H1 (cell line): Measurements from ENCODE around the gene ATP6V0A4. TPM values are rescaled to one million over a fixed set of nuclear protein-coding genes. Genes with fewer than 3 reads are reported as not detected.

ENCODE experiments used
- CTCF ChIA-PET: fragments of 300-600 bp; sonication (Branson Sonifier 250); formaldehyde crosslinking; loops from one replicate; lab custom pipeline; 2021; ENCODE audit not compliant: partially characterized antibody; lab: Charles Lee
- POLR2A ChIA-PET: fragments of 300-600 bp; sonication (Branson Sonifier 250); formaldehyde crosslinking; loops from one replicate; lab custom pipeline; 2021; ENCODE audit warnings: inconsistent platforms; ENCODE audit not compliant: partially characterized antibody; lab: Charles Lee
- DNase-seq, 2 experiments: peaks; one replicate each; pipeline versions ENCODE4 v3.0.0 to v3.0.0-alpha.2; 2010 to 2022; ENCODE audit warnings: low spot score in 2 of 2, low read depth in 1 of 2, mixed read lengths in 1 of 2
- FAIRE-seq: peaks from 2 replicates; lab custom pipeline; 2011; peaks lifted over from hg19 to GRCh38; lab: Jason Lieb, UNC
- H2AFZ ChIP-seq: 2 replicates; pipeline ENCODE4 v1.8.1; 2012; ENCODE audit warnings: low read length, inconsistent platforms
- H2AK5ac ChIP-seq: 2 replicates; pipeline ENCODE4 v1.6.1; 2013; ENCODE audit warnings: low read depth, low read length
- H2BK120ac ChIP-seq: replicated peaks from 2 replicates; pipeline ENCODE3; 2013; ENCODE audit warnings: low read depth, low read length, inconsistent platforms
- H2BK12ac ChIP-seq: 2 replicates; pipeline ENCODE4 v1.6.1; 2013; ENCODE audit warnings: low read depth, low read length
- H2BK15ac ChIP-seq: 2 replicates; pipeline ENCODE4 v1.6.1; 2013; ENCODE audit warnings: low read length
- H2BK20ac ChIP-seq: 2 replicates; pipeline ENCODE4 v1.6.1; 2013; ENCODE audit warnings: low read length
- H2BK5ac ChIP-seq: 2 replicates; pipeline ENCODE4 v1.6.1; 2013; ENCODE audit warnings: low read depth, low read length
- H3K14ac ChIP-seq: 2 replicates; pipeline ENCODE4 v1.6.1; 2013; ENCODE audit warnings: inconsistent platforms; ENCODE audit not compliant: insufficient read length
- H3K18ac ChIP-seq: 2 replicates; pipeline ENCODE4 v1.6.1; 2013; ENCODE audit warnings: low read length; ENCODE audit errors: extremely low read depth
- H3K23ac ChIP-seq: 2 replicates; pipeline ENCODE4 v1.6.1; 2013; ENCODE audit warnings: inconsistent platforms; ENCODE audit not compliant: insufficient read length
- H3K23me2 ChIP-seq: 2 replicates; pipeline ENCODE4 v1.6.1; 2013; ENCODE audit warnings: low read depth, low read length
- H3K27ac ChIP-seq: 2 replicates; pipeline ENCODE4 v1.6.1; 2011; ENCODE audit warnings: low read depth, low read length, inconsistent platforms
- H3K27me3 ChIP-seq, 4 experiments: replicated peaks in 1 of 4; 1 replicate in 1 of 4; 2 replicates in 3 of 4; pipeline versions ENCODE4 v1.6.1 to v1.8.1; 2011 to 2013; ENCODE audit warnings: low read length in 3 of 4, mild to moderate bottlenecking in 3 of 4, inconsistent platforms in 2 of 4, mixed read lengths in 2 of 4, moderate library complexity in 1 of 4; ENCODE audit not compliant: control insufficient read depth in 3 of 4, insufficient read depth in 3 of 4; ENCODE audit errors: extremely low read depth in 1 of 4
- H3K36me3 ChIP-seq, 4 experiments: 2 replicates each; pipeline versions ENCODE4 v1.6.1 to v1.8.1; 2011 to 2013; ENCODE audit warnings: mild to moderate bottlenecking in 4 of 4, low read length in 3 of 4, moderate library complexity in 2 of 4, control low read depth in 1 of 4, inconsistent platforms in 1 of 4; ENCODE audit not compliant: insufficient read depth in 4 of 4, control insufficient read depth in 2 of 4
- H3K4ac ChIP-seq: replicated peaks from 2 replicates; pipeline ENCODE3; 2013; ENCODE audit warnings: low read length, low read depth, mixed read lengths, inconsistent platforms; ENCODE audit not compliant: insufficient read length
- H3K4me1 ChIP-seq, 4 experiments: replicated peaks in 1 of 4; 1 replicate in 1 of 4; 2 replicates in 3 of 4; pipeline versions ENCODE4 v1.6.1 to v1.8.1; 2011 to 2013; ENCODE audit warnings: low read length in 3 of 4, inconsistent platforms in 2 of 4, mixed read lengths in 1 of 4; ENCODE audit not compliant: insufficient read depth in 4 of 4, control insufficient read depth in 3 of 4
- H3K4me2 ChIP-seq, 2 experiments: 2 replicates each; pipeline versions ENCODE4 v1.6.1 to v1.8.1; 2011 to 2013; ENCODE audit warnings: low read depth in 2 of 2, low read length in 2 of 2, control low read depth in 1 of 2, inconsistent platforms in 1 of 2, mild to moderate bottlenecking in 1 of 2; ENCODE audit not compliant: insufficient read depth in 1 of 2
- H3K4me3 ChIP-seq, 4 experiments: fragments of 200-600, 300-600 bp in 1 of 4; sonication (generic), shearing (Covaris generic), sonication (Bioruptor Twin) in 1 of 4; 2 replicates each; pipeline versions ENCODE4 v1.5.1 to v1.8.1; 2011 to 2016; ENCODE audit warnings: low read length in 4 of 4, low read depth in 3 of 4, control low read depth in 2 of 4, inconsistent platforms in 2 of 4, mild to moderate bottlenecking in 2 of 4, mixed read lengths in 1 of 4, moderate library complexity in 1 of 4; ENCODE audit not compliant: insufficient read depth in 2 of 4; ENCODE audit errors: extremely low read depth in 1 of 4
- H3K56ac ChIP-seq: replicated peaks from 2 replicates; pipeline ENCODE3; 2013; ENCODE audit warnings: low read depth, mild to moderate bottlenecking, mixed read lengths, low read length, inconsistent platforms; ENCODE audit not compliant: insufficient read length
- H3K79me1 ChIP-seq: 2 replicates; pipeline ENCODE4 v1.6.1; 2013; ENCODE audit warnings: low read depth, low read length, control low read depth
- H3K79me2 ChIP-seq, 2 experiments: 2 replicates each; pipeline versions ENCODE4 v1.6.1 to v1.8.1; 2012 to 2013; ENCODE audit warnings: low read length in 2 of 2, mild to moderate bottlenecking in 2 of 2, inconsistent platforms in 1 of 2; ENCODE audit not compliant: insufficient read depth in 2 of 2, control insufficient read depth in 1 of 2
- H3K9ac ChIP-seq, 4 experiments: replicated peaks in 1 of 4; 1 replicate in 1 of 4; 2 replicates in 3 of 4; pipeline versions ENCODE4 v1.6.1 to v1.8.1; 2011 to 2013; ENCODE audit warnings: low read depth in 3 of 4, low read length in 3 of 4, control low read depth in 2 of 4, mild to moderate bottlenecking in 2 of 4, moderate library complexity in 2 of 4, inconsistent platforms in 1 of 4; ENCODE audit errors: extremely low read depth in 1 of 4
- H3K9me3 ChIP-seq, 2 experiments: 2 replicates each; pipeline versions ENCODE4 v1.6.1 to v1.8.1; 2012 to 2013; ENCODE audit warnings: mild to moderate bottlenecking in 2 of 2, moderate library complexity in 2 of 2, control low read depth in 1 of 2, inconsistent platforms in 1 of 2, low read depth in 1 of 2, low read length in 1 of 2, mixed read lengths in 1 of 2; ENCODE audit not compliant: insufficient read depth in 2 of 2
- H4K20me1 ChIP-seq, 2 experiments: replicated peaks in 1 of 2; 2 replicates each; pipeline versions ENCODE3 to v1.8.1; 2011 to 2013; ENCODE audit warnings: inconsistent platforms in 2 of 2, low read length in 2 of 2, mild to moderate bottlenecking in 1 of 2; ENCODE audit not compliant: insufficient read depth in 2 of 2, control insufficient read depth in 1 of 2
- H4K5ac ChIP-seq: 2 replicates; pipeline ENCODE4 v1.6.1; 2013; ENCODE audit warnings: low read length, low read depth, mixed read lengths, inconsistent platforms; ENCODE audit not compliant: insufficient read length
- H4K8ac ChIP-seq: 2 replicates; pipeline ENCODE4 v1.8.0; 2013; ENCODE audit warnings: mild to moderate bottlenecking, moderate library complexity, low read length, inconsistent platforms; ENCODE audit not compliant: insufficient read depth; ENCODE audit errors: extremely low read depth
- H4K91ac ChIP-seq: replicated peaks from 2 replicates; pipeline ENCODE3; 2013; ENCODE audit warnings: low read length, mixed read lengths, inconsistent platforms; ENCODE audit not compliant: insufficient read length
- ASH2L ChIP-seq: fragments of 200-600, 300-600 bp; sonication (generic); IDR thresholded peaks from one replicate; pipeline ENCODE4 v1.7.1; 2017; ENCODE audit warnings: low read length
- YY1 ChIP-seq: IDR thresholded peaks from 2 replicates; pipeline ENCODE4 v1.6.1; 2011; ENCODE audit warnings: low read depth, mild to moderate bottlenecking, low read length
- WGBS, 2 experiments: shearing (Covaris generic) in 1 of 2; methylation state at CpG; one replicate each; pipeline versions ENCODE4 v1.1.6 to v1.1.7; 2013 to 2015; ENCODE audit warnings: low lambda C conversion rate in 2 of 2, mixed read lengths in 2 of 2, inconsistent platforms in 1 of 2, low coverage in 1 of 2, missing lambda C conversion rate in 1 of 2; ENCODE audit not compliant: insufficient replicate concordance in 2 of 2, insufficient coverage in 1 of 2, insufficient read length in 1 of 2; ENCODE audit errors: extremely low coverage in 1 of 2, missing lambda C conversion rate in 1 of 2; 5-methylcytosine and 5-hydroxymethylcytosine counted together
- polyA plus RNA-seq, 7 experiments: library from polyadenylated mRNA; depleted of rRNA in 3 of 7; stranded (reverse) in 5 of 7; unstranded in 2 of 7; fragments of >200 nt in 5 of 7; fragments of 200-250 nt in 2 of 7; gene quantifications; 1 replicate in 5 of 7; 2 replicates in 1 of 7; 4 replicates in 1 of 7; pipeline versions ENCODE4 v1.2.1 to v1.2.3, GENCODE V29; 2011 to 2013; ENCODE audit warnings: missing spikeins in 2 of 7, mixed read lengths in 2 of 7
- total RNA-seq: library from RNA; stranded (reverse); fragmentation: NEBNext Ultra II Directional; extraction: Animal tissue kit (Norgen Biotek cat#: 25700); gene quantifications from 2 replicates; pipeline ENCODE4 v1.2.1, GENCODE V29; 2021

Gene ATP6V0A4
- total and polyA plus RNA-seq, 2 of the 8 experiments (the other 6 are each of a cell fraction or from before 2014, with no cell fraction given): 0.47 to 1.6 TPM

GRCh38 chr7:138701537-138701923, 96.5 kb downstream of the ATP6V0A4 start:
- CTCF ChIA-PET: interaction anchor here (0.6 kb wide), 1 partner anchor 1054 kb away, joined by 3 read pairs; no protein-coding TSS in a partner anchor
- Histone ChIP-seq H3K4me2 (no peak overlapping the region), H3K4me1 (0 out of 7 replicates have a peak, but pooled peaks cover 0 to 3% (median 0%) of the 10 kb centered on the region in 4 experiments), H3K27ac (no peak overlapping the region), H4K5ac (no peak overlapping the region), H4K91ac (no peak overlapping the region), H2BK20ac (no peak overlapping the region), H2BK15ac (no peak overlapping the region), H2BK120ac (no peak overlapping the region), H3K36me3 (no peaks in the 10 kb centered on the region), H3K27me3 (no peaks in the 10 kb centered on the region), H3K23me2 (no peaks in the 10 kb centered on the region), H3K4ac (no peak overlapping the region), H2BK5ac (no peak overlapping the region), H3K18ac (no peak overlapping the region), H3K23ac (no peak overlapping the region), H3K9me3 (no peaks in the 10 kb centered on the region), H2AK5ac (no peak overlapping the region), H3K14ac (no peak overlapping the region), H4K8ac (no peak overlapping the region), H3K79me2 (no peaks in the 10 kb centered on the region), H3K4me3 (no peak overlapping the region), H2AFZ (no peak overlapping the region), H2BK12ac (no peak overlapping the region), H3K56ac (no peak overlapping the region), H4K20me1 (no peaks in the 10 kb centered on the region), H3K79me1 (no peaks in the 10 kb centered on the region), H3K9ac (no peak overlapping the region)
- POLR2A ChIA-PET: interaction anchor here (0.7 kb wide), 1 partner anchor 78 kb away, joined by 3 read pairs; no protein-coding TSS in a partner anchor
- no peak for FAIRE-seq
- 89% methylated on average over 2 of the region's 2 CpGs; no CpG with 5 or more reads in 1 of the 2 experiments for WGBS, 2 experiments
- no peak for DNase-seq
- TF ChIP-seq ASH2L (no peak), YY1 (peak; percentile 61; the same call in 1 of the 2 replicates)
